HG03575 (cell line): Measurements from ENCODE around the gene GARIN5A.
"Not testable (repeated sequence)": the region's sequence is repeated elsewhere in the genome, so short reads cannot be mapped to it uniquely, and the experiment has no call there.

ENCODE experiments used
- ATAC-seq: cut with Tn5 transposase; IDR thresholded peaks from one replicate; pipeline ENCODE4 v1.9.1; 2021; ENCODE audit not compliant: unreplicated experiment, insufficient number of reproducible peaks, low FRiP score; ENCODE audit errors: extremely low read depth

The GARIN5A gene

DNA sequence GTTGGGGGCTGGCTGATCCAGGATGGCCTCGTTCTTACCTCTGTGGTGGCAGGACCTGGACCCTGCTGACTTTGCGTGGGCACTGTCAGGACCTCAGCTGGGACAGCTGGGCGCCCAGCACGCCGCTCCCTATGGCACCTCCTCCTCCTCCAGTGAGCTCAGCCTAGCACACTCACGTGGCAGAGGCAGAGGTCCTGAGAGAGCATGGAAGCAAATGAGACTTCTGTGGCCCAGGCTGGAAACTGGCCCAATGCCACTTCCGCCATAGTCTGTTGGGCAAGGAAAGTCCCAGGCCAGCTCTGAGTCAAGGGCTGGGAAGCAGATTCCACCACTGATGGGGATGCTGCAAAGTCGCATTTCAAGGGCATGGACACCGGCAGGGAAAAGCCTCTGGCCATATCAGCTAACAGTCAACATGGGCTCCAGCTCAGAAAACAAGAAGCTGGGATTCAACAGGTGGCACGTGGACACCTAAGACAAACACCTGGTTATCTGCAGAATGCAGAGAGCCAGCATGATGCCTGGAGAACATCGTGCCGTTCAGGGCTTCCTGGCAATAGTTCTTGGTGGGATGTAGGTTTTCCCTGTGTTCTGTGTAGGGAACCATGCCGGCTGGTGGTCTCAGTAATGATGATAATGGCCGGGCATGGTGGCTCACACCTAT, 27.3 kb downstream of the GARIN5A start:
- ATAC-seq = no peak

DNA sequence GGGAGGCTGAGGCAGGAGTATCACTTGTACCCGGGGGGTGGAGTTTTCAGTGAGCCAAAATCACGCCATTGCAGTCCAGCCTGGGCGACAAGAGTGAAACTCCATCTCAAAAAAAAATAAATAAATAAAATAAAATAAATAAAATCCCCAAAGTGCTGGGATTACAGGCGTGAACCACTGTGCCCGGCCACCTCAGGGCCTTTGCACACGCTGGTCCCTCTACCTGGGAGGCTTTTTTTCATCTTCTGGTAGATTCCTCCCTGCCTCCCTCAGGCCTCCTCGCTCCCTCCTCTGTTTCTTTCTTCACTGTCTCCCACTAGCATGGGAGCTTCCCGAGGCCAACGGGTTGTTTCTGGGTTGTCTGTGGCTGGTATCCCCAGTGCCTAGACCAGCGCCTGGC, 28.9 kb downstream of the GARIN5A start:
- no peak for ATAC-seq

DNA sequence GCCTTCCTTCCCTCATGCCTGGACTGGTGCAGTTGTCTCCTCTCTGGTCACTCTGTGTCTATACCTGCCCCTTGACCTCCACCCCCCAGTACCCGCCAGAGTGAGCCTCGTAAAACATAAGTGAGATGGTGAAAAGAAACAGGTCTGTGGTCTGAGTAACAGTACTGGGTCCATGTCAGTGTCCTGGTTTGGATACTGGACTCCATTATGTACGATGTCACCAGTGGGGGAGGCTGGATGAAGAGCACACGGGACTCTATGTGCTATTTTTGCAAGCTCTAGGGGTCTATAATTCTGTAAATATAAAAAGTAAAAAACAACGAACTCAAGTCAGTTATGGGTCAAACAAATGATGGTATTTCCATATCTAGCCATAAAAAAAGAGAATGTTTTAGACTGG, 29.6 kb downstream of the GARIN5A start:
- no peak for ATAC-seq

DNA sequence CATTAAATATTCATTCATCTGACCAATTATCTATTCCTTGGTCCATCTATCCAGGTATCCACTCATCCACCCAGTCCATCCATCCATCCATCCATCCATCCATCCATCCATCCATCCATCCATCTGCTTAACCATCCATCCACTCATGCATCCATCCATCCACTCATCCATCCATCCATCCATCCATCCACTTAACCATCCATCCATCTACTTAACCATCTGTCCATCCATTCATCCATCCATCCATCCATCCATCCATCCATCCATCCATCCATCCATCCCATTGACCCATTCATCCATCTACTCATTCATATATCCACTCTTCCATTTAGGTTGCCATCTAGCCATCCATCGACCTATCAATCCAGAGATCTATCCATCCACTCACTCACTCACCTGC, 32.6 kb downstream of the GARIN5A start:
- ATAC-seq = no peak

DNA sequence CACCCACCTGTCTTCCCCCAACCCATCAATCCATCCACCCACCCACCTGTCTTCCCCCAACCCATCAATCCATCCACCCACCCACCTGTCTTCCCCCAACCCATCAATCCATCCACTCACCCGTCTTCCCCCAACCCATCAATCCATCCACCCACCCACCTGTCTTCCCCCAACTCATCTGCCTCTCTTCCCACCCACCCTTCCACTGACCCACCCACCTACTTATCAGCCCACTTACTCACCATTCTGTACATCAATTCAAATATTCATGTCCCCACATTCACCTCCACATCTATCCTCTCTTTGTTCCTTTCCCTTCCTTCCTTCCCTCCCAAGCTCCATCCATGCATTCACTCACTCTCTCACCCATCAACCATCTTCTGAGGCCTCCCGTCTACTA, 37.5 kb downstream of the GARIN5A start:
- ATAC-seq = not testable (repeated sequence)

DNA sequence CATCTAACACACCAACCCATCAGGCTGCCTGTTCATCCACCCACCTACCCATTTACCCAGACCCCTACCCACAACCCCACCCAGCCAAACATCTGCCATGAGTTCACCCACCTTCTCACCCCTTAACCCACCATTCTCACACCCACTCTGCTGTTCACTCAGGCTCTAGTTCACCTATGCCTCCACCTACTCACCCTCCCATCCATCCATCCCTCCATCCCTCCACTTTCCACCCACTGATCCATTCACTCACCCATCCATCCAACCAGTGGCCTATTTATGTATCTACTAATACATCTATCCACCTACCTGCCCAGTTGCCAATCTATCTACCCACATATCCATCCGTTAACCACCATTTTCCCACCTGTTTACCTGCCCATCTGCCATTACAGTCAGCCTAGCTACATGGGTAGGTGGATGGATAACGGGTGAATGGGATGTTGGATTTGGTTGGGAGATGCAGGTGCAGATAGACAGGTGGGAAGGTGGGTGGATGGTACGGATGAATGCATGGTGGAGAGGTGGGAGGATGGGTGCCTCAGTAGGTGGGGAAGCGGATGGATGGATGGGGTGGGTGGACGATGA, 38.7 kb downstream of the GARIN5A start:
- ATAC-seq = no peak

DNA sequence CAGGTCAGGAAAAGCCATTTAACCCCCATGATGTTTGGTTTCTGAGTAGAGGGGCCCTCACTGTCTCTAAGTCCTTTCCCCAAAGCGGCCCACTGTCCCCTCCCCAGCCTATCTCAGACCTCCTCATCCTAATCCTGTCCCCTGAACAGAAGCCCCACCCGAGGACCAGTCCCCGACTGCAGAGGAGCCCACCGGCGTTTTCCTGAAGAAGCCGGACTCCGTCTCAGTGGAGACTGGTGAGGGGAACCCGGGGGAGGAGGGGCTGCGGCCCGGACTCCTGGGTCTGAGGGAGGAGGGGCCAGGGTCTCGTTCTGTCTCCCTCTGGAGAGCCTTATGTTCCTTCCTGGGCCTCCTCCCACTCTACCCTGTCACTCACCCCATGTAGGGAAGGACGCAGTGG, 41.0 kb downstream of the GARIN5A start:
- no peak for ATAC-seq

DNA sequence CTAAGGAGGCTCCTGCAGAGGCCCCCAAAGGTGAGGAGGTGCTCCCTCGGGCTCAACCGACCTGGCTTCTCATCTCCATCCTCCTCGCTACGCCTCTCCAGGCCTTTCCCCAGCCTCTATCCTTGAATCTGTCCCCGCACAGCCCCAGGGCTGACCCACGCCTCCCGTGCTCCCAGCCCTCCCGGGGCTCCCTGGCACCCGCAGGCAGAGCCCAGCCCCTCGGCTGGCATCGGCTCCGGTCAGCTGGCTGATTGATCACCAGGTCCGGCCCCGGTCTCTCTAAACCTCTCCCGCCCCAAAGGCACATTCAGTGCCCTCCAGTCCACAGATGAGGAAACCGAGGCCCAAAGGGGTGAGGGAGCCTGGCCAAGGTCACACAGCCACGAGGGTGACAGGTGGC, 41.4 kb downstream of the GARIN5A start:
- ATAC-seq = no peak

DNA sequence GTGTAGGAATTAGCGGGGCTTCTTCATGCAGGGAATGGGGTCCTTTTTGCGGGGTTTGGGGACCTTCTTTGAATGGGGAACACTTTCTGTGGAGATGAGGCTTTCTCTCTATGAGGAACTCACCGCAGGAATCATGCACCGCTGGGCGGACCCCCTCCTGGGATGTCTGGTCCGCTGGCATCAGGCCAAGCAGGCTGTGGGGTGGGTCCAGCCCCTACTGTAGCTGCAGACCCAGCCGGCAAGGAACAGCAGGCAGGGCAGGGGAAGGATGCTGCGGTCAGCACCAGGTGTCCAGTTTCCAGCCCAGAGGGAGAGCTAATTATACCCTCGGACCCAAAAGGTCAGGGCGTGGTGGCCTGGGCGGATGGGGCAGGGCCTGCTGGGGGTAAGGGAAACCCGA, 42.1 kb downstream of the GARIN5A start:
- ATAC-seq = no peak

DNA sequence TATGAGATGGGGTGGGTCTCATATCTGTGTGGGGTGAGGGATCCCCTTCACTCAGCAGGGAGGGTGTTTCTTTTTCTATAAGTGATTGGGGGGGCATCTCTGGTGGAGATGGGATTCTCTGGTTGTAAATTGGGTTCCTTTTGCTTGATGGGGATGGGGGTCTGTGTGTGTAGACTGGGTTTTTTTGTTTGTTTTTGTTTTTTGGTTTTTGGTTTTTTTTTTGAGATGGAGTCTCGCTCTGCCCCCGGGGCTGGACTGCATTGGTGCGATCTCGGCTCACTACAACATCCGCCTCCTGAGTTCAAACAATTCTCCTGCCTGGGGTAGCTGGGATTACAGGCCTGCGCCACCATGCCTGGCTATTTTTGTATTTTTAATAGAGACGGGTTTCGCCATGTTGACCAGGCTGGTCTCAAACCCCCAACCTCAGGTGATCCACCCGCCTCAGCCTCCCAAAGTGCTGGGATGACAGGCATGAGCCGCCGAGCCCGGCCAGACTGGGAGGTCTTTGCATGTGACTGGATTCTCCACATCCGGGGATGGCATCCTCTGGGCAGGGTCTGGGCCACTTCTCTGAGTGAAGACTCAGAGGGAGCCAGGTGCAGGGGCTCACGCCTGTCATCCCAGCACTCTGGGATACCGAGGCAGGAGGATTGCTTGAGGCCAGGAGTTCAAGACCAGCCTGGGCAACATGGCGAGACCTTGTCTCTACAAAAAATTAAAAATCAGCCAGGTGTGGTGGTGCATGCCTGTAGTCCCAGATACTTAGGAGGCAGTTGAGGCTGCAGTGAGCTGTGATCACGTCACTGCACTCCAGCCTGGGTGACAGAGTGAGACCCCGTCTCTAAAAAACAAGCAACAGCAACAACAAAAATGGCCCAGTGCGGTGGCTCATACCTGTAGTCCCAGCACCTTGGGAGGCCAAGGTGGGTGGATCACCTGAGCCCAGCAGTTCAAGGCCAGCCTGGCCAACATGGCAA, 43.2 kb downstream of the GARIN5A start:
- ATAC-seq = no peak

DNA sequence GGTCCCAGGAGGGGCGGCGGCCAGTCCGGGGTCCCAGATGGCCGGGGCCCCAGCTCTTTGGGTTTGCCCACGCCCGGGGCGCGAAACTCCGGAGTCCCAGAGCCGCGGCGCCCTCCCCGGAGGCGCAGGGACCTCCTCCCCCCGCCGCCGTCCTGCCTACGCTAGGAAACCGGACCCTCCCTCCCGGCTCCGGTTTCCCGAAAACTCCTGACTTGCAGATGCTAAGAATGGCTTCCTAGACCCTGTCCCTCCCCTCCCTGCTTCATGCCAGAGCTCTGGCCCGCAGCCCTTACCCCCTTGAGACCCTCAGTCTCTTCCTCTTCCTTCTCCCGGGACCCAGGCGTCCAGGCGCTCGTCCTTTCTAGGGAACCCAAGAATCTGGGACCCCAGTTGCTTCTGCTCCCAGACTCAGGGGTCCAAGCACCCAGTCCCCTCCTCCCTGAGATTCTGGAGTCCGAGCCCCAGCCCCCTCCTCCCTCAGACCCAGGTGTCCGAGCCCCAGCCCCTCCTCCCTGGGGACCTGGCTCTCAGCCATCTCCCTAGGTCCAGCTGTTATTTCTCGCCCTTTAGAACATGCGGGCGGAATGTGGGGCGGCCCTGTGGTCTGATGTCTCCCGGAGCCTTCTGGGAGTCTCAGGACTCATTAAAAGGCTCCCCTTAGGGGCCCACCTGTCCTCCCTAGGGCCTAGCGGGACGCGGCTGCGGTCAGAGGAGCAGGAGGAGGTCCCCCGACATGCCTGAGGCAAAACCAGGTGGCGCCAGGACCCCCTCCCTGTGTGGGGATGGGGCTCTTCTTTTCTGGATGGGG, 44.2 kb downstream of the GARIN5A start, which contains the start of gene MYBPC2:
MYBPC2 (plus strand) TSS at position 672 of the 808 bp plus-strand sequence; CDS start at position 734, 62 bp downstream.
- ATAC-seq = no peak

DNA sequence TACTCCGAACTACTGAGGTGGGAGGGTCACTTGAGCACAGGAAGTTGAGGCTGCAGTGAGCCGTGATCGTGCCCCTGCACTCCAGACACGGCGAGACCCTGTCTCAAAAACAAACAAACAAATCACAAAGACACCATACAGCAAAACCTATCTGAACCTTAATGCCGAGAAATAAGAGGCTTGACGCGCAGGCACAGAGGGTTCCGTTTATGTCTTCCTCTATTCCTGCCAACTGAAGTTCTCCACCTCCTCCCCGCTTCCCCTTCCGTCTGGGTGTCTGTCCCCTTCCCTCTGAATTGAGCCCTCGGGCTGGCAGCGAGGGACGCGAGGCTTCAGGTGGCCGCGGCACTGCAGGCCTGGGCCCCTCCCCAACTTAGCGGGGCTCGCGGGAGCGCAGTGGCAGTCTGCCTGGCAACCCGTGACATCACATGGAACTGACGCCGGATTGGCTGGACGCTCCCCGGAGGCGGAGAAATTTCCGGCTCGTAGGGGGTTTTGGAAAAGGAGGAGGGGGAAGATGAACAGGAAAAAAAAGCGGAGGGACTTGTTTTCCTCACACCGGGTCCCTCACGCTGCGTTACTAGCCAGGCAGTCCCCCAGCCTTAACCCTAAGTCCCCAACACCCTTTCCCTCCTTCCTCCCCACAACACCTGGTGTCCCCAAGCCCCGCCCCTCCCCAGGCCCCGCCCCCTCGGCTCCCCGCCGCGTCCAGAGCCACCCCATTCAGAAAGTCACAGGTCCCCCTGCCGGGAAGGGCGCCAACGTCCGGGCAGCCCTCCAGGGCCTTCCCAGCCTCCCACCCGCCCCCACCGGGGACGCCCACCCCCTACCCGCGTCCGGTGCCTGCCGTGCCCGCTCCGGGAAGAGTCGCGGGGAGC, 45.1 kb downstream of the GARIN5A start:
- ATAC-seq = no peak

DNA sequence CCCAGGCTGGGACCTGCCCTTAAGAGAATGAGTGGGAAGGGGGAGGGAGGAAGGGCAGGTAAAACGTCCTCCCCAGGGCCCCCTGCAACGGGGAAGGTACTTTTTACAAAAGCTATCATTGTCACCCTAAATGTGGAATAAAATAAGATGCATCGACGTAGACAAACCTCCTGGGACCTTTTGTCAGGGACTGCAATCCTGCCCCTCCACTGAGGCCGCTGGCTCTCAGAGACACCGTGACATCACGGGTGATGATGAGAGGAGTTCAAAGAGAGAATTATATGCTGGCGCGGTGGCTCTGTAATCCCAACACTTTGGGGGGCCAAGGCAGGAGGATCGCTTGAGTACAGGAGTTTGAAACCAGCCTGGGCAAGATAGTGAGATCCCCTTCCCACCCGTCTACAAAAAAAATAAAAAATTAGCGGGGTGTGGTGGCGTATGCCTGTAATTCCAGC, 45.7 kb downstream of the GARIN5A start:
- ATAC-seq = no peak

DNA sequence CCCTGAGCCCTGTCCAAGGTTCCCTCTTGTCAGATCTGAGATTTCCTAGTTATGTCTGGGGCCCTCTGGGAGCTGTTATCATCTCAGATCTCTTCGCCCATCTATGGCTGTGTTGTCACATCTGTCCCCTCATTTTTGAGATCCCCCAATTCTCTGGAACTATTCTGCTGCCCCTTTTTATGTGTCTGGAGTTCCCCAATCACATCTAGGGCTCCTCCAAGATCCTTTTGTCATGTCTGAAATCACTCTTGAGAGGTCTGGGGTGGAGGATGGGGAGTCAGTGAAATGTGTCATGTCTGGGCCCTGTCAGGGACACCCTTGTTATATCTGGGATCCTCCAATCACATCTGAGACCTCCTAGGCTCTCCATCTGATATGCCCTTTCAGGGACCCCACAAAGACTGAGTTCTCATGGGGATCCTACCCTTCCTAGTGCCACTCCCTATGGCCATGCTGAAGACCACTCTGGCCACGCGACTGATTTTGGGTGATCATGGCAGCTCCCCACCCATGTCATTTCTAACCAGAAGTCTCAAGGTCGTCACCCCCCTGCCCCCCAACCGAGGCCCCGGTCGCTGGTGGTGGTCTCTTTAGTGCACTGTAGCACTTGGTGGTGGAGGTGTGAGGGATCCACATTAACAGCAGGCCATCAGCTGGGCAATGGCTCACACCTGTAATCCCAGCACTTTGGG, 47.7 kb downstream of the GARIN5A start:
- no peak for ATAC-seq

DNA sequence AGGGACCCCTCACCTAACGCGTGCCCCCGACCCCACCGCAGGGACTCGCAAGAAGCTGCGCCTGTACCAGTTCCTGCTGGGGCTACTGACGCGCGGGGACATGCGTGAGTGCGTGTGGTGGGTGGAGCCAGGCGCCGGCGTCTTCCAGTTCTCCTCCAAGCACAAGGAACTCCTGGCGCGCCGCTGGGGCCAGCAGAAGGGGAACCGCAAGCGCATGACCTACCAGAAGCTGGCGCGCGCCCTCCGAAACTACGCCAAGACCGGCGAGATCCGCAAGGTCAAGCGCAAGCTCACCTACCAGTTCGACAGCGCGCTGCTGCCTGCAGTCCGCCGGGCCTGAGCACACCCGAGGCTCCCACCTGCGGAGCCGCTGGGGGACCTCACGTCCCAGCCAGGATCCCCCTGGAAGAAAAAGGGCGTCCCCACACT, 48.6 kb downstream of the GARIN5A start:
- ATAC-seq = no peak

DNA sequence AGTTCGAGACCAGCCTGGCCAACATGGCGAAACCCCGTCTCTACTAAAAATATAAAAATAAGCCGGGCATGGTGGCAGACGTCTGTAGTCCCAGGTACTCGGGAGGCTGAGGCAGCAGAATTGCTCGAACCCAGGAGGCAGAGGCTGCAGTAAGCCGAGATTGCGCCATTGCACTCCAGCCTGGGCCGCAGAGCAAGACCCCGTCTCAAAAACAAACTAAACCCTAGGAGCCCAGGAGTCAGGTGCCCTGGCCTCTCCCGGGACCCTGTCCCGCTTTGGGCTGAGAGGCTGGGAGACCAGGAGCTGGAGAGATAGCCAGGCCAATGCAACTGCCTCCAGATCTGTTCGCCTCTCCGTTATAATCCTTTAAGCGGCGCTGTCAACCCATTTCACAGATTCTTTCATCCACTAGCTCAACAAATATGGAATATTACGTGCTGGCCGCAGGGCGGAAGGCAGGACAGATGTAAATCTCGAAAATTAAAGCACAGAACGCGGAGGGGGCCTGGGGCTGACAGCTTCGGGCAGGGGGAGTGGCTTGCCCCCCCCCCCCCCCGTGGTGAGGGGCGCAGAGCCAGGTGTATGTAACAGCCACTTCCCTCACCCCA, 49.2 kb downstream of the GARIN5A start:
- no peak for ATAC-seq

DNA sequence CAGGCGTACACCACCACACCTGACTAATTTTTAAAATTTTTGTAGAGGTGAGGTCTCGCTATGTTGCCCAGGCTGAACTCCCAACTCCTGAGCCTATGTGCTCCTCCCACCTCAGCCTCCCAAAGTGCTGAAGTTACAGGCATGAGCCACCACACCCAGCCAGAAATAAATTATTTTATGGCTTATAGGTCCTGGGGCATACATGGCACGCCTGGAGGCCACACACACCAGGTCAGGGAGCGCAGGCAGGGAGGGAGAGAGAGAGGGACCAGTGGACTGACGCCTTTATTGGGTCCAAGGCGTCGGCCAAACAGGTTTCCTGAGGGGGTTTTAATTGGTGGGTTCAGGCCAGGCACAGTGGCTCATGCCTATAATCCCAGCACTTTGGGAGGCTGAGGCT, 51.1 kb downstream of the GARIN5A start:
- no peak for ATAC-seq
